Stimulated activated naive CD4-positive, alpha-beta T cell treated with Interleukin-2 at 50 U/mL for 16 hours (primary cell): ENCODE results near the gene ACRBP.

Experiments used
- DNase-seq: peaks from one replicate; lab custom pipeline; 2025; lab: John Stamatoyannopoulos, UW

ACRBP gene

DNA sequence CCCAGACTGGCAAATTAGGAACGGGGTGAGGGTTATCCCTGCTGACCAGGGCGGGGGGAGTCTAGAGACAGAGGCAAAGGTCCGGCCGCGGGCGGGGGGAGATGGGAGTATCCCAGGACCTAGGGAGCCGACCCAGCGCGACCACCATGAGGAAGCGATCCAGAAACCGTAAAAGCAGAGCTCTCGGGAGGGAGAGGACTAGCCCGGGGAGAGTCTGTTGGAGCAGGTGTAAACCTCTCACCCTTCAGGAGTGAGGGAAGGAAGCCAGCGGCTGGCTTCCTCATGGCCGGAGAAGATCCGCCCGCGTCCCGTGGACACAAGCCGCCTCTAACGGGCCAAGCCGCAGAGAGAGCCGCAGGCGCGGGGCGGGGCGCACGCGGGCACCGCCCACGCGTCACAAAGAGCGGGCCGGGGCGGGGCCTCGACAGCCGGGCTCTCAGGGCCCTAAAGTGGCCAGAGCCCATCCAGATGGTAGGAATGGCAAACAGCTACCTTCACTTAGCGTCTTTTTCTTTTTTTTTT lies at the start of gene ACRBP:
TSS of gene ACRBP (minus strand) at position 350 of the 522 bp plus-strand sequence. CDS start at position 284, 66 bp downstream.
- DNase-seq: no peak

DNA sequence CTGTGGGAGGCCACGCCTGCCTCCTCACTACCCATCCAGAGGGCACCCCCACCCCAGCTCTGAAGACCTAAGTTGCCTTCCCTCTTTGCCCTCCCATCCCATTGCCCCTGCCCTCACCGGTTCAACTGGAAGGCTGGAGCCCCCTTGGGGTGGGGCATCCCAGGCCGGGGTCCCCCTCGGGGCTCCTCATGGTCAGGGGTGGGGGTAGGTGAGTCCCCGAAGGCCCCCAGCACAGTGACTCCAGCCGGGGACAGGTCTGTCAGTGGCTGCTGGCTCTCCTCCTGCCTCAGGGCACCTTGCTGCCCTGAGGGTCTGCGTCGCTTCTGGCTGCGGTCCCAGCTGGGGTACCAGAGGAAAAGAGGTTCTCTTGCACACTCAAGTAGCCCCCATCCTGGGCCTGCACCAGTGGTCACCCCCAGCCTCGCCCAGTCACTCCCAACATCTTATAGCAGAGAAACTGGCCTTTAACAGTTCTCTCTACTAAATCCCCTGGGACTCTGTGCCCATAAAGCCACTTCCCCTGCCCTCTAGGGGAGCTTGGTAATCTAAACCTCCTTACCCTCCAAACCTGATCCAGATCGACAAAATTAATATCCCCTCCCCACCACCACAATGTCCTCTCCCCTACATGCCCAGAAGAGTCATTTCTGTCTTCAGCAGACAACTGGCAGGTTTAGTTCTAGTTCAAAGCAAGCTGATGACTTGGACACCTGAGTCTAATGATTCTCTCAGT lies 48.2 kb upstream of the ACRBP start:
- no peak for DNase-seq

DNA sequence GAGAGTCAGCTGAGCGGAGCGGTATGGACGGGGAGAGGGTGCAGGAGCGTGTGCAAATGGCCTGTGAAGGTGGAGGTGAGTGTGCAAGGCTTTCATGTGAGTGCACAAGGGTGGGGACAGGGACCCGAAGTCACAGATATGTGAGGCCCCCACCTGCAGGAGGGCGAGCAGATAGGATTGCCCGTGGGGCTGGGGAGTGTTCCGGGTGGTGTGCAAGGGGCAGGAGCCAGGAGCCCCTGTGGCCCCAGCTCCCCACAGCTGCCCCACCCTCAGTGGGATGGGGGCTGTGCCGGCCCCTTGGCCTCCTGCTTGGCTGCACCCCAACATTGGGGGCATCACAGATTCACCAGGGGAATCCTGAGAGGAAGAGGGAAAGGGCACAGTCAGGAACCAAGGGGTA lies 47.5 kb upstream of the ACRBP start:
- DNase-seq: no peak

DNA sequence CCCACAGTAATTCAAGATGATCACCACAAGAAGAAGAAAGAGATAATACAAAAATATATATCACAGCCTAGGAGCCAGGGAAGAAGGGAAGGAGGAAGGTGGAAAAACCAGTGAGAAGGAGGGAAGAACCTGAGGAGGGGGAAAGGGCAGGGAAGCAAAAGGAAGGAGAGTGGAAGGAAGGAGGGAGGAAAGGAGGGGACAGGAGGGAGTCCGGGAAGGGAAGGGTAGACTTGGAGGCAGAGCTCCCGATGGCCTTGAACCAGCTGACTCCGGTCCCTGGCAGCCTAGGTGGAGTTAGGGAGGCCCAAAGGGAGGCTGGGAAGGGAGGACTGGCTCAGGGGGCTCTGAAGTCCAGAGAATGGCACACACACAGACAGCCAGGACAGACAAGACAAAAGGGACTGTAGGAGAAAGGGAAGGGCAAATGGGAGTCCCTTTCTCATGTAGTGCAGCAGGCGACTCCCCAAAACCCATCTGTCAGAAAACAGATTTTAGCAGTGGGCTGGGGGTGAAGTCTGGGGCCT lies 46.7 kb upstream of the ACRBP start:
- no peak for DNase-seq

DNA sequence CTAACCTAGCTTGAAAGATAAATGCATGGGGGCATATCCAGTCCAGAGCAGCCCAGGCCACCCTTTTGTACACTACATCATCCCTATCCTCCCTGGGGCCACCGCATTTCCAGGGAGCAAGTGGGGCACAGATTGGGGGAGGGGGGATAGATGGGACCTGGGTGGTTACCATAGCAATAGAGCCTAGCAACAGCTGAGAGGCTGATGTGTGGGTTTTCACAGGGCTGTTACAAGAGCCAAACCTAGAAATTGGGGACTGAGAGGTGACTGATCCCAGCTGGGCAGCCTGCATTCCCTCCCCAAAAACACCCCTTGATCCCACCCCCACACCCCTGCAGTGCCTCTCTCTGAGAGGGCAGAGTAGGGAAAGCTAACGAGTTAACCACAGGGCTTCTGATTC lies 45.7 kb upstream of the ACRBP start:
- no peak for DNase-seq

DNA sequence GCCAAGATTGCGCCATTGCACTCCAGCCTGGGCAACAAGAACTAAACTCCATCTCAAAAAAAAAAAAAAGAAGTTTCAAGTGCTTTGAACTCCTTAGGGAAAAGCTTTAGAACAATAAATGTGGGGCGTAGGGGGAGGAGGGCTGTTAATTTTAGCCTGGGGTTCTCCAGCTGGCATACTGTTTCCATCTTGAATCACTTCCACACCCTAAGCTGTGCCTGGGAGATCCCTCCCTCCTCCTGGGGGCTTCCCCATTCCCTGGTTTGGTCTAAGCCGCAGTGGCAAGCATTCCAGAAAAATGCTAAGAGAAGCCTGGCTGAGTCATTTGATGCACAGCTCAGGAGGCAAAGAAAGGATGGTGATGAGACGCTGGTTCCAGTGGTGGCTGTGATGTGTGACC lies 44.2 kb upstream of the ACRBP start:
- DNase-seq: no peak

DNA sequence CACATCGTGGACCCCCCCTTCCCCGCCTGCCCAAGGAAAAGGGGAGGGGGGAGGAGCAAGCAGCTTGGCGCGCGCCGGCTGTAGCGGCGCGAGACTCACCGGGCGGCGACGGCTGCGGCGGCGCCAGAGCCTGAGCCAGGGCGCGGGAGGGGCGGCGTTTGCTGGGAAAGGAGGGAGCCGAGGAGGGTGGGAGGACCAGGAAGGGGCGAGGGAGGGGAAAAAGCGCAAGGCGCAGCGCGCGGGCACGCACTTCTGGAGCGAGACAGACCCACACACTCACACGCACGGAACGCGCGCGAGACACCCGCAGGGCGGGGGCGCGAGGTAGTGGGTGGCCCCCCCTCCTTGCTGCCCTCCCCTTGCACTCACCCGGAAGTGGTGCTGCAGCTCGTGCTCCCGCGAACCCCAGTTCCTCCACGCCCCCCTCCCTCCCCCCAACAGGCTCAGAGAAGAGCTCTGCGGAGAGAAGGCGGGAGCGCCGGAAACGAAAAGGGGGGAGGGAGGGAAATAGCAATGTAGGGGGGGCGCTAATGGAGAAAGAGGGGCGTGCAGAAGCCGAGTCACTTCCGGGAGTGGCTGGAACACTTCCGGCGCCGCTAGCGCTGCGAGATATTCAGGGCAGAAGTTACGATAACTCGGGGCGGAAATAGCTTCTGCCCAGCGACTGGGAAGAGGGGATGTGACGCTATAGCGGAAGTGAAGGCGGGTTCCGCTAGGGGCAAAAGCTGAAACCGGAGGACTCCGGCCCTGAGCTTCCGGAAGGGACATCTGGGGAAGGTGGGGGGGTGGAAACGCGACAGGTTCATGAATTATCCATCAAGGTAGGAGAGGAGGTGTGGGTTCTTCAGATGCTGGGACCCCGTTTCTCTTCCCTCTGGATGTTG lies 42.0 kb upstream of the ACRBP start, which contains the start of gene ZNF384:
TSS of gene ZNF384 (minus strand) at position 377 of the 884 bp plus-strand sequence. CDS start 9,855 bp downstream, outside the sequence.
- peak; percentile 97 for DNase-seq

DNA sequence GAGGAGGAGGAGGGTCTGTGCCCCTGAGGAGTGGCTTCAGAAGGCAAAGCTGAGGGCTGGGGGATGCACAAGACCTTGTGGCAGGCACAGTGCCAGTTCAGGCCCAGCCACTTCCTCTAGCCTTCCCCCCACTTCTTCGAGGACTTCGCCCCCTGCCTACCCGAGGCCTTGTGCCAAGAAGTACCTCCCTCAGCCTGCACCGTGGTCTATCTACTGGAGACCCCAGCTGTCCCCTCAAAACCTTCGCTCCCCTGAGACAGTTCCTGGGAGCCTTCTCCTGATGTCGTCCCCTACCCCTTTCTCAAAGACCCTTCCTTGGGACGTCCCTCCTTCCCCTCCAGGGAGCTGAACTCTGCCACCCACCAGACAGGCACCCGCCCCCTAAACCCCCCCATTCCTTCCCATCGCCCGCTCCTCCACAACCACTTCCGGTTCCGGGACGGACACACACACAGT lies 41.3 kb upstream of the ACRBP start:
- DNase-seq: no peak

DNA sequence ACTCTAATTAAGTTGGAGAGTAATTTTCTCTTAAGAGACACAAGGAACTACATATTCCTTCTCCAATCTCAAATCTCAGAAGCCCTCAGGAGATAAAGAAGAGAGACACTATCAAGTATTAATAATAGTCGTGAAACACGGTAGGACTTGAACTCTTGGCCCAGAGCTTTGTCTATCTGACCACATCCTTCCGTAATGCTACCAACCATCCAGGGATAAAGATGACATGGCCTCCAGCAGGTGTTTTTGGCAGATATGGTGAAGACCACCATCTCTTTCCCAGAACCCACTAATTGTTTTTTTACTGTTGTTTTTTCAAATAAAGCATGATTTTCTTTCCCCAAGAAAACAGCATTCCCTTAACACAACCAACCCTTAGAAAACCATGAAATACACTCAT lies 38.6 kb upstream of the ACRBP start:
- no peak for DNase-seq

DNA sequence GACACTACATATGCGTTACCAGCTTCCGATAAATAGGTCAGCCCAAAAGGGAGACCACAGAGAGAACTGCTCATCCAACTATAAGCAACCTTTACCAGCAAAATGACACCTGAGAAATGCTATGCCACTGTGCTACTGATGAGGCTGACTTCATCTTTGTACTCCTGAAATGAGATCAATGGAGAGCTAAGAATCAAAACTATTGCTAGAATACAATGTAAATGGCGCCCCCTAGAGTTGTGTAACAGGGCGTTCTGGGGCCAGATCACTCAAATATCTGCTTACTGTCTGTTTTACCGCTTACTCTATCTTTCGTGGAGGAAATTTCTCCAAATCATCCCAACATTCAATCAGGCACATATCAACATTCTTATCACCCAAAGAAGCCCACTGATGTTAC lies 37.4 kb upstream of the ACRBP start:
- DNase-seq: peak; percentile 31

DNA sequence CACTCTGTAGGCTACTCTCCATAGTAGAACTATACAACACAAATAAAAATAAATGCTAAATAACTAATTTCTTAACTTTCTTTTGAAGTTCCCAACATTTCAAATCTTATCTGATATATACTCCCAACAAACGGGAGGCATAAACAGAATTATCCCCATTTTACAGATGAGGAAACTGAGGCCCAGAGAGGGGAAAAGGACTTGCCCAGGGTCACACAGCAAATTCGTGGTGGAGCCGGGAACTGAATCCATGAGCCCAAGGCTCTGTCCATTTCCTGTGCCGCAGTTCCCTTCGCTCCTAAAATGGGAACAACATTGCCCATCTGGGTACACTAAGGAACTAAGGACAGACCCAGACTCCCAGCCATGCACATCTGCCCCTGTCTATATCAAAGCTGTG lies 29.7 kb upstream of the ACRBP start:
- DNase-seq: no peak

DNA sequence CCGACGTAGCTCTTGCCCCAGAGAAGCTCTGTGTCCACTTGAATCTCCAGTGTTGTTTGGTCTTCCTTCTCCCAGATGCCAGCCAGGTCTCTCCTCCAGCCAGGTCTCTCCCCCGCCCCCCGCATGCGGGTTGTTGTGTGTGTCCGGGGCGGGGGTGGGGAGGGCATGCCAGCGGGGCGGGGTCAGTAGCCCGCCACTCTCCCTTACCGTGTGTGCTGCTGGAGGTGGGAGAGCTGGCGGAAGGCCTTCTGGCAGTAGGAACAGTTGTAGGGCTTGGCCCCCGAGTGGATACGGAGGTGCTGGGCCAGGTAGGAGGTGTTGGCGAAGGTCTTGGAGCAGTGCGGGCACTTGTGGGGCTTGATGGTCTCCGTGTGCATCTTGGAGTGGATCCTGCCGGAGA lies 24.9 kb upstream of the ACRBP start:
- DNase-seq: no peak

DNA sequence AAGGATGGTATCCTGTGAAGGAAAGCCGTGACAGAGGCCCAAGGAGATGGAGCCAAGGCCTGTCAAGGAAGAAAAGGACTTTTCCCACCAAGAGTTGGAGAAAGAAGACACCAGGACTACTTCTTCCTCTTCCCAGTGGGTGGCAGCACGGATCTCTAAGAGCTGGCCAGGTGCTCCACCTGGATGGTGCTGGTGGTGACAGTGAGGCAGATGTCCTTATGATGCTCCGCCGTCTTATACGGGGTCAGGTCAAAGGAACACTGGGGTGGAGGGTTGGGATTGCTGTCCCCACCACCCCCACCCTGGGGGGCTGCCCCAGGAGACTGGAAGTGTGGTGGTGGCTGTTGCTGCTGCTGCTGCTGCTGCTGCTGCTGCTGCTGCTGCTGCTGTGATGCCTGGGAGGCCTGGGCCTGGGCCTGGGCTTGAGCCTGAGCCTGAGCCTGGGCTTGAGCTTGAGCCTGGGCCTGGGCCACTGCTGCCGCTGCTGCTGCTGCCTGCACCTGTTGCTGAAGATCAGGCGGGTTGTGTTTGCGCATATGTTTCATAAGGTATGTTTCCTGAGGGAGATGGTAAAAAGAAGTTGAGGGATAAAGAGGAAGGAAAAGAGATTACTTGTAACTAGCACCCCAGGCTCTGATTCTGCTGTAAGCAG lies 20.5 kb upstream of the ACRBP start:
- no peak for DNase-seq

DNA sequence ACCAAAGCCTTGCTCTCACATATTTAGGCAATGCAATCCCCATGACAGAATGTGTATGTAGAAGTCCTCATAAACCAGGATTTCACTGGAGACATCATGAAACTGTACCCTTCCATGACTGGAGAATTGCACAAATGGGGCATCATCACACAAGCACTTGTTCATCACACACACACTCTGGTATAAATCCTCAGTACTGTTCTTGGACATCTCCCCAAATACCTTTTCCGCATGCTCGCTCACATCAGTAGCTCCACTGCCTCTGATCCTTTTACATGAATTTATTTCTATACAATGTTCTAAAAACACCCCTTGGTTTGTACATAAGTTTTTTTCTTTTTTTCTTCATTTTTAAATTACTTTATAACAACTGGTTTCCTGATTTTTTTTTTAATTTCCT lies 19.0 kb upstream of the ACRBP start:
- no peak for DNase-seq

DNA sequence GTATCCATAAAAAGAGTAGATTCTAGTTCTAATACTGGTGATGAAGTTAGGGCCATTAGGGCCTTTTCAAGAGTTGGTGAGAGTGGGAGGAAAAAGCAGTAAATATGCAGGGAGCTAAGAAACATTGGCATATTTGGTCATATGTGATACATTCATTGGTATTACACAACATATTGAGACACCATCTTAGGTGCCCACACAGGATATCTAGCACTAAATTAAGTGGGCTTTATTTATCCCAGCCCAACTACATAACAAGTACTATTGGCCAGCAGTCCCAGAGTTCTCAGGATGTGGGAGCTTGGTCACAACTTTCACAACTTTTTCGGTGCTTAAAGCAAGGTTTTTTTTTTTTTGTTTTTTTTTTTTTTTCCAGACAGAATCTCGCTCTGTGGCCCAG lies 17.7 kb upstream of the ACRBP start:
- no peak for DNase-seq

DNA sequence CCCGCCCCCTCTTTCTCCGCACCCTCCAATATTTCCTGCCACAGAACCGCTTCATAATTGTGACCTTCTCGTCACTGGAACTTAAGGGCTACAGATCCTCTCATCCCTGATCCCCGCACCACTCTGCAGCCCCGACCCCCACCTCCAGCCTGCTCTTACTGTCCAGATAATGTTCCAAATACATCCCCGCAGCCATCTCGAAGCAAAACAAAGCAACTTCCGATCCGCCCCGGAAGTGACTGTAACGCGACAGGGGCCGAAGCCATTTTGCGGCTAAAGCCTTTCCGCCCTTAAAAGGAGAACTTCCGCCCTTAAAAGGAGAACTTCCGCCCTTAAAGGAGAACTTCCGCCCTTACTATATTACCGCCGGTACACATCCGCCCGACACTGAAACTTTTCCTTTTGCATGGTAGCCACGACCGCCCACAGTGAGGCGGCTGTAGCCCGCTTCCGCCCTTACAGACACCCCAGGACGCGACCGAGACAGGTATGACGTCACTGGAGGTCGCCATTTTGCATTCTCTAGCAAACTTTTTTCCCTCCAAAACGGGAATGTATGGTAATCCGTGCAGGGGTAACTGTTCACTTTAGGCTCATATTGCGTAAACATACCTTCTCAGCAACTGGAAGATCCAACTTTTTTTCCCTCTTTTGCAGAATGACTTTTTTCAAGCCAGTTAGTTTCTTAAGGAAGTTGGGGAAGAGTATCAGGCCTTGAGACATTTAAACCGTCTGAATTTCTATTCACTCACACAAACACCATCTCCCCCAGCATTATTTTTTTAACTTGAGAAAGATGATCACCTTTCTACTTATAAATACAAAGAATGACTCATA lies 15.9 kb upstream of the ACRBP start, which contains the start of gene ING4:
TSS of gene ING4 (minus strand) at position 214 of the 837 bp plus-strand sequence. CDS start at position 196, 18 bp downstream.
- DNase-seq: peak; percentile 96

DNA sequence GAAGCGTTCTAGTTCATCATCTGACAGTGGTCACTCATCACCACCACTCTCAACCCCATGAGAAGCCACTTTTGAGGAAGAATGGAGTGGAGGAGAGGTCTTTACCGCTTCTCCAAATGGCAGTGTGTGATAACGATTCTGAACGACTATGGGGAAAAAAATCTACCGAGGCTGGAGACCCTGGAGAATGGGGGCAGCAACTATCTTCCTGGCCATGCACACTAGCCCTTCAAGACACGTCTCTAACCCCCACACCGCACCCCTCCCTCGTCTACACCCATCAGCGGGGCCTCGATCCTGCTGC lies 15.3 kb upstream of the ACRBP start:
- DNase-seq: no peak

DNA sequence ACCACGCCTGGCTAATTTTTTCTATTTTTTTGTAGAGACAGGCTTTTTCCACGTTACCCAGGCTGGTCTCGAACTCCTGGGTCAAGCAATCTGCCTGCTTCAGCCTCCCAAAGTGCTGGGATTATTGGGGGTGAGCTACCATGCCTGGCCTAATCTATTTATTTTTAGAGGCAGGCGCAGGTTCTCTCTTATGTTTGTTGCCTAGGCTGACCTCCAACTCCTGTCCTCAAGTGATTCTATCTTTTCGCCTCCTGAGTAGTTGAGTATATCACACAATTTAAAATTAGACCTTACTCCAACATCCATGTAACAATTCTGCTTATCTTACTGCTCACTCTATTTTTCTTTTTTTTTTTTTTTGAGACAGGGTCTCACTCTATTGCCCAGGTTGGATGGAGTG lies 6.8 kb upstream of the ACRBP start:
- DNase-seq: no peak

DNA sequence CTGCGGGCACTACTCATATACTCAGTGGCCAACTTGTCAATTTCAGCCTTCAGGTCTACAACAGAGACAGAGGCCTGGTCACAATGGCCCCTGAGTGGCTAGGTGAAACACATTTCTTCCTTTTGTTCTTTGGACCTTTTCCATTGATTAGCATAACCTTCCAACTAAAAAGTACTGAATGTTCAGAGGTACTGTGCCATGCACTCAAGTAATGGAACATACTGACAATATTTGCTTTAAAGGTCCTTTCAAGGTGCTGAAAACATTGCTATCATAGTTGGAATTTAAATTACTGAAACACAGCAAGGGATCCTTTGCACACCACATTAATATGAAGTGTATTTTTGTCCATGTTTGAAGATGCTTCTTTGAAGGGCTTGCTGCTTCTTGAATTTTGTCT lies 6.1 kb upstream of the ACRBP start:
- DNase-seq: no peak

DNA sequence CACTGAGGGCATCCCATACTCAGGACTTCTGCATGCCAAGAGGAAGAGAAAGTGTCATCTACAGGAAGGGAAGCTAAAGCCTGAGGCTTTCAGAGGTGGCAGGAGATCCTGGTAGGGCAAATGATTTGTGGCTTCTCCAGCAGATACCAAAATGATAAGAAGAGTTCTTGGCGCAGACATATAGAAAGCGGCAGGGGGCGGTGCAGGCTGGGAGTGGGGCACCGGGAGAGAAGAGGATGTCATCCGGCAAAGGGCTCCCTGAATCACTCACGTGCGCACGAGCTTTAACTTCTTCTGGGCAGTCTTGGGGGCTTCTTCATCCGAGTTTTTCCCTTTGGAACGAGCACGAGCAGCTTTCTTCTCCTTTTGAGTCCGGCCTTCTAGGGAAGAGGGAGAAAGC lies 5.2 kb upstream of the ACRBP start:
- DNase-seq: no peak

DNA sequence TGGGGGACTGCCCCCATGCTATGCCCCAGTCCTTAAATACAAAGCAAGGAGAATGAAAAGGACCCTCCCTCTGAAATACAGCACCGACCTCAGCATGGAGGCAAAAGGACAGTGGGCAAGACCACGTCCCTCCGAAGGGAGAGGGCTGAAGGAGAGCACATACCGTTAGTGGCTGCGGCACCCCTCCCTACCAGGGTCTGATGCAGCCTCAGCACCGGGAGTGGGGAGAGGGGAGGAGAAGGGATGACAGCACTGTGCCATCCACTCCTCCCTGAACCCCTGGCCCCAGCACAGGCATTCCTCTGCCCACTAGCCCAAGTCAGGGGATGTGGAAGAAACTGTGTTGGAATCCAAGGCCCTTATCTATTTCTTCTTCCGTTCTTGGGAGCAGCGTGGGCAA lies 3.6 kb upstream of the ACRBP start:
- no peak for DNase-seq
